ENCODE data around the gene TMC5.

Gene TMC5

GRCh38 chr16:19548144-19548543, 130.5 kb downstream of the TMC5 start:
- peaks cover 4% of the 10 kb centered on the region for H3K9me3 Mint-ChIP-seq
- no peak for TF ChIP-seq CTCF (IDR thresholded peaks at IDR 0.05)
- H3K4me1 Mint-ChIP-seq: no peaks in the 10 kb centered on the region
- no peak overlapping the region for H3K27ac Mint-ChIP-seq
- H3K36me3 Mint-ChIP-seq (ENCODE audit: low read depth): peaks cover 25% of the 10 kb centered on the region
- no peak for DNase-seq
- H3K4me3 Mint-ChIP-seq: no peak overlapping the region
- H3K27me3 Mint-ChIP-seq (ENCODE audit: low read depth, poor library complexity): no peaks in the 10 kb centered on the region

Data from nephron progenitor cell (in vitro differentiated cells).